GM18498 (cell line): ENCODE measurements around the gene TESK2.
A peak's percentile ranks its signal among the peaks of the same experiment; 100 is the strongest.

Source experiments
- ATAC-seq: cut with Tn5 transposase; IDR thresholded peaks from one replicate; pipeline ENCODE4 v1.9.1; 2021; ENCODE audit warnings: mild to moderate bottlenecking, moderate library complexity; ENCODE audit not compliant: unreplicated experiment

TESK2 gene

GRCh38 chr1:45314266-45314665 is 176.7 kb downstream of the TESK2 start:
- ATAC-seq: no peak

GRCh38 chr1:45306905-45307304 is 184.1 kb downstream of the TESK2 start:
- no peak for ATAC-seq

DNA sequence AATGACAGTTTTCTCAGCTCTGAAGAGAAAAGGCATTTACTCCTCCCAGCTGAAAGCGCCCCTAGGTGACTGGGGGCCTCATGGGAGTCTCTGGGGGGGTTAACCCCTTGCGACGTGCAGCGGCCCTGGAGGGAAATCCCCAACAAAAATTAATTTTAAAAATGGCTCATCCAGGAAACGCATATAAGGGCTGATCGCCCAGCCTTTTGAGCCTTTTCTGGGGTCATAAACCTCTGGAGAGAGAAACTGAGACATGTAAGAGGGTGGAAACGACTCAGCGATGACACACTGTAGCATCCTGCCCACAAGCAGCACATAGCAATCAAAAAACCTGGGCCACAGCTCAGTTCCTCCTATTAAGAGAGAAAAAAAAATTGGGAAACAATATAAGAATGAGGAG is 184.6 kb downstream of the TESK2 start:
- ATAC-seq: no peak

DNA sequence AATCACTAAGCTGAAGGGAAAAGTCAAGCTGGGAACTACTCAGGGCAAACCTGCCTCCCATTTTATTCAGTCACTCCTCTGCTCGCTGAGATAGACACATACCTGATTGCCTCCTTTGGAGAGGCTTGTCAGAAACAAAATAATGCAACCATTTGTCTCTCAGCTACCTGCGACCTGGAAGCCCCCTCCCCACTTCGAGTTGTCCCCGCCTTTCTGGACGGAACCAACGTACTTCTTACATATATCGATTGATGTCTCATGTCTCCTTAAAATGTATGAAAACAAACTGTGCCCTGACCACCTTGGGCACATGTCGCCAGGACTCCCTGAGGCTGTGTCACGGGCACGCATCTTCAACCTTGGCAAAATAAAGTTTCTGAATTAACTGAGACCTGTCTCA is 185.7 kb downstream of the TESK2 start:
- no peak for ATAC-seq

DNA sequence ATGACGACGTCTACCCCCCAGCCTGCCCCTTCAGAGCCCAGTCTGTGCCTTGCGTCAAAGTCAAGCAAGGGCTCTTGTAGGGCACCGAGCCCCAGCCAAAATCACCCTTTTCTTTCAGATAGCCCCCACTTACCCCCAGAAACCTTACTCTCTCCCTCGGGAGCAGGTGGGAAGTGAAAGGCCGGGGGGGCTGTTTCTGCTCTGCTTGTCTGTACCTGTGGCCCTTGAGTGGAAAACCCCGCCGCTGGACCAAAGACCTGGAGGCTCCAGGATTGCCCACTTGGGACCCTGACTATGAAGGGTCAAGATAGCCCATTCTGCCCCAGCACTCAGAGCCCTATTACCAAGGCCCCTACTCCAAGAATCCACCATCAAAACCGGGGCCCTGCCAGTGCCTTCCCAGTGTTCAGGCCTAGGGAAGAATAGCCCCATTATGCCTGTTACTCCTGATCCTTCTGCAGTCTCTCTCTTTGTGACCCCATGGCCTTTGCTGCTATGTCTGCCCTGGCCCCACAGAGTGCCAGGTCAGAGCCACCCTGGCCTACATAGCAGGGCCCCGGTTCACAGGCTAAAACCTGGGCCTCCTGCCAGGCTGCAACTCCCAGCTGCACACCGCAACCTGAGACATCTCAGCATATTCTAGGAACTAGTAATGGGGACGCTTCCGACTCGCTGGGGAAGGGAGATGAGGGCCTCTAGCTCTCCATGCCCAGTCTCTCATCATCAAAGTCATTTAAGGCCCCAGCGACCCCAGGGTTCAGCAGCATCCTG is 186.5 kb downstream of the TESK2 start:
- no peak for ATAC-seq

GRCh38 chr1:45303520-45304310 is 187.2 kb downstream of the TESK2 start:
- ATAC-seq: peak; percentile 77

GRCh38 chr1:45302505-45303150 is 188.3 kb downstream of the TESK2 start:
- no peak for ATAC-seq

DNA sequence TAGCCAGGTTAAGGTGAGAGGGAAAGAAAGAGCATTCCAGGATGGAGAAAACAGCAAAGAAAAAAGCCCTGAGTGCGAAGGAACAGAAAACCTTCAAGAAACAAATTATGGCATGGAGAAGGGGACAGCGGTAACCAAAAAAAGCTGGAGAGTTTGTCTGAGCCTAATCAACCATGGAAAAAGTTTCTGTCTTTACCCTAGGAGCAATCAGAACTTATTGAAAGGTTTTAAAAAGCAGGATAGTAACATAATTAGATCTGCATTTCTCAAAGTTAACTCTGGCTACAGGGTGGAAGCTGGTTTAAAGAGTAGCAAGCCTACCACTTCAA is 190.3 kb downstream of the TESK2 start:
- ATAC-seq: no peak

DNA sequence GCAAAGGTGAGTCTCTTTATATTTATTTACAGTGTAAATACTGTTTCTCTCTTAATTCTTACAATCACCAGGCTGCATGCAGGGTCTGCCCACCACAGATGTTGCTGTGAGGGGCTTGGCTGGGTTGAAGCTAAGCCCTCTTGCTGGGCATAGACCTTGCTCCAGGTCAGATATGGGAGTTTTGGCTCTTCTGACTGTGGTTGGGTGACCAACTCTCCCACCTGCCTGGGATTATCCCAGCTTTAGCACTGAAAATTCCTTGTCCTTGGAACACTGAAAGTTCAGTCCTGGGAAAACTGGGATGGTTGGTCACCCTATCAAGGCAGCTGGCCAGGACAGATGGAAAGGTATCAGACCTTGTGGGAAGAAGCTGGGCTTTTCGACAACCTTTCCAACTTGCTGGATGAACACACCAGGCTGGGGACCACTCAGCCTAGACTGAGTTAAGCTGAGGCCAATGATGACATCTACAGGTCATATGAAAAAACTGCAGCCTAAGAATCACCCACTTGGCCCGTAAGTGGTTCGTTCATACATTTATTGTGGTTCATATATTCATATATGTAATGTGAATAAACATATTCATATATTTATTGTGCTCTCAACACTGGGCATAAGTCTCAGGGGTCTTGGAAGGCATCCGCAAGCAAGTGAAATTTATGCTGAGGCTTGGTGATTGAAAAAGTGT is 190.8 kb downstream of the TESK2 start:
- ATAC-seq: no peak

DNA sequence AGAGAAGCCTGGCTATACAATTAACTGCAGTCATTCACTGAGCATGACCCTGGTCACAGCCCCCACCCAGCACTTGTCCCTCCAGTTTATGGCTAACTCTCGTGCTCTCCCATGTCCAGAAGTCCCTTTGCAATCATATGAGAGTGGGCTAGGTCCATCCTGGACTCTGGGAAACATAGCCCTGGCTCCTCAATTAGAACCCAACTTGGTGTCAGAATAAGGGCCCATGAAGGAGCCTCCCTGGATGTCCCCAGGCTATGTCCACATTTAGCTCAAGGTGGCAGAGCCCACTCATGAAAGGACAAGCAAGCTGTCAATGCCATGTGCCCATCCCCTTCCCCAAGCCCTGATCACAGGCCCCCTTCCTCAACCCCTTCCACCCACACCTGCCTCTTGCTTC is 191.7 kb downstream of the TESK2 start:
- ATAC-seq: no peak

- no peak for ATAC-seq
These were observed 193.2 kb downstream of the TESK2 start for GRCh38 chr1:45297666-45298356.
